MCF 10A (cell line): Measurements from ENCODE around the gene MERTK. TPM values are rescaled to one million over a fixed set of nuclear protein-coding genes. Genes with fewer than 3 reads are reported as not detected.
"Not testable (repeated sequence)": the region's sequence is repeated elsewhere in the genome, so short reads cannot be mapped to it uniquely, and the experiment has no call there.

ENCODE experiments used
- BruUV-seq: library from RNA; stranded (reverse); fragments of 400-500 nt; replicated peaks from 2 replicates; lab custom pipeline; 2021; lab: Mats Ljungman, UMichigan
- CTCF ChIA-PET: fragments of 300-600 bp; sonication (Branson Sonifier 250); formaldehyde crosslinking; extraction: SDS; loops from one replicate; lab custom pipeline; 2021; ENCODE audit warnings: antibody characterized with exemption, inconsistent platforms; lab: Yijun Ruan, JAX
- POLR2A ChIA-PET: fragments of 300-600, 350-650 bp; sonication (Branson Sonifier 250); formaldehyde crosslinking; extraction: SDS; loops from one replicate; lab custom pipeline; 2020; ENCODE audit warnings: antibody characterized with exemption, inconsistent platforms; lab: Yijun Ruan, JAX
- DNase-seq: peaks from one replicate; pipeline ENCODE4 v3.0.0-alpha.2; 2018; ENCODE audit not compliant: unreplicated experiment
- H3K27ac Mint-ChIP-seq: one replicate; pipeline ENCODE4 v1.8.0; 2022; ENCODE audit warnings: mild to moderate bottlenecking, low read depth, mixed read lengths; ENCODE audit not compliant: unreplicated experiment
- H3K27me3 Mint-ChIP-seq: one replicate; pipeline ENCODE4 v1.8.0; 2022; ENCODE audit warnings: mixed read lengths; ENCODE audit not compliant: insufficient read depth, unreplicated experiment
- H3K36me3 Mint-ChIP-seq: one replicate; pipeline ENCODE4 v1.8.0; 2022; ENCODE audit warnings: mild to moderate bottlenecking, moderate library complexity, mixed read lengths; ENCODE audit not compliant: insufficient read depth, unreplicated experiment
- H3K4me1 Mint-ChIP-seq: one replicate; pipeline ENCODE4 v1.8.0; 2022; ENCODE audit warnings: mixed read lengths; ENCODE audit not compliant: insufficient read depth, unreplicated experiment
- H3K4me3 Mint-ChIP-seq: one replicate; pipeline ENCODE4 v1.8.0; 2022; ENCODE audit warnings: mild to moderate bottlenecking, moderate library complexity, mixed read lengths; ENCODE audit not compliant: unreplicated experiment
- H3K9me3 Mint-ChIP-seq: one replicate; pipeline ENCODE4 v1.8.0; 2022; ENCODE audit warnings: mixed read lengths; ENCODE audit not compliant: unreplicated experiment
- CTCF ChIP-seq: fragments of 200-600 bp; IDR thresholded peaks from one replicate; pipeline ENCODE4 v1.8.0; 2022; ENCODE audit warnings: antibody characterized with exemption, mild to moderate bottlenecking; ENCODE audit not compliant: unreplicated experiment
- intact Hi-C: fragments of 100-400 bp; cut with micrococcal nuclease; formaldehyde crosslinking; loops from 2 replicates; pipeline ENCODE4 v1.14.1; 2022
- total RNA-seq: library from RNA; stranded (reverse); gene quantifications from 2 replicates; pipeline ENCODE4 v1.2.3, GENCODE V29; 2022

MERTK gene
- total RNA-seq, 1 experiment from 2014 or later: 0.19 TPM

- peak; percentile 30 for DNase-seq
- peaks cover 12% of the 10 kb centered on the region for H3K27me3 Mint-ChIP-seq
- intact Hi-C loops: no loop called here
- no peaks in the 10 kb centered on the region for H3K36me3 Mint-ChIP-seq
- no TSS peak for BruUV-seq
- TF ChIP-seq CTCF: no peak
- POLR2A ChIA-PET: interaction anchor here (0.6 to 0.8 kb wide), 2 partner anchors 69 to 82 kb away, joined by 3 read pairs; no protein-coding TSS in a partner anchor
- H3K4me3 Mint-ChIP-seq: no peak overlapping the region
- H3K27ac Mint-ChIP-seq: no peak overlapping the region
- H3K4me1 Mint-ChIP-seq: peaks cover 5% of the 10 kb centered on the region
- CTCF ChIA-PET: interaction anchor here (0.6 to 1.6 kb wide), 2 partner anchors 12 to 19 kb away, joined by 4 to 5 read pairs; no protein-coding TSS in a partner anchor
- H3K9me3 Mint-ChIP-seq: no peaks in the 10 kb centered on the region
Measured at GRCh38 chr2:111905990-111906735, 7.8 kb downstream of the MERTK start.

- no peak overlapping the region for H3K4me3 Mint-ChIP-seq
- POLR2A ChIA-PET: interaction anchor here (0.6 to 1.5 kb wide), 2 partner anchors 23 to 145 kb away, joined by 3 to 4 read pairs; no protein-coding TSS in a partner anchor
- no peaks in the 10 kb centered on the region for H3K27me3 Mint-ChIP-seq
- TF ChIP-seq CTCF: no peak
- intact Hi-C loops: no loop called here
- no TSS peak for BruUV-seq
- no peak overlapping the region for H3K27ac Mint-ChIP-seq
- no peaks in the 10 kb centered on the region for H3K9me3 Mint-ChIP-seq
- peaks cover 5% of the 10 kb centered on the region for H3K4me1 Mint-ChIP-seq
- no peak for DNase-seq
- CTCF ChIA-PET: no interaction called here
- no peaks in the 10 kb centered on the region for H3K36me3 Mint-ChIP-seq
Measured at GRCh38 chr2:111908578-111908977, 10.2 kb downstream of the MERTK start.

- no peak overlapping the region for H3K27ac Mint-ChIP-seq
Measured at GRCh38 chr2:111909079-111909478, 10.7 kb downstream of the MERTK start.

GRCh38 chr2:111909997-111910396, 11.6 kb downstream of the MERTK start:
- BruUV-seq, H3K27ac Mint-ChIP-seq, H3K36me3 Mint-ChIP-seq, DNase-seq, intact Hi-C loops, H3K4me1 Mint-ChIP-seq, H3K9me3 Mint-ChIP-seq, H3K27me3 Mint-ChIP-seq, H3K4me3 Mint-ChIP-seq: not testable (repeated sequence)
- ChIA-PET POLR2A (interaction anchor here (1.8 kb wide), 1 partner anchor 14 kb away, joined by 4 read pairs; no protein-coding TSS in a partner anchor), CTCF (interaction anchor here (0.8 to 1.2 kb wide), 5 partner anchors 9 to 138 kb away, joined by 3 to 6 read pairs (median 3); no protein-coding TSS in a partner anchor)

More at GRCh38 chr2:111909079-111909478, 10.7 kb downstream of the MERTK start:
- POLR2A ChIA-PET: interaction anchor here (0.6 to 1.8 kb wide), 3 partner anchors 15 to 144 kb away, joined by 3 to 4 read pairs (median 4); no protein-coding TSS in a partner anchor
- CTCF ChIA-PET: no interaction called here
- intact Hi-C loops: no loop called here
- no TSS peak for BruUV-seq
- DNase-seq: no peak
- TF ChIP-seq CTCF: no peak
- Mint-ChIP-seq H3K9me3 (no peaks in the 10 kb centered on the region), H3K27me3 (no peaks in the 10 kb centered on the region), H3K4me1 (peaks cover 5% of the 10 kb centered on the region), H3K4me3 (no peak overlapping the region), H3K36me3 (no peaks in the 10 kb centered on the region)
